ENCODE results near the gene GHDC.

The GHDC gene

DNA sequence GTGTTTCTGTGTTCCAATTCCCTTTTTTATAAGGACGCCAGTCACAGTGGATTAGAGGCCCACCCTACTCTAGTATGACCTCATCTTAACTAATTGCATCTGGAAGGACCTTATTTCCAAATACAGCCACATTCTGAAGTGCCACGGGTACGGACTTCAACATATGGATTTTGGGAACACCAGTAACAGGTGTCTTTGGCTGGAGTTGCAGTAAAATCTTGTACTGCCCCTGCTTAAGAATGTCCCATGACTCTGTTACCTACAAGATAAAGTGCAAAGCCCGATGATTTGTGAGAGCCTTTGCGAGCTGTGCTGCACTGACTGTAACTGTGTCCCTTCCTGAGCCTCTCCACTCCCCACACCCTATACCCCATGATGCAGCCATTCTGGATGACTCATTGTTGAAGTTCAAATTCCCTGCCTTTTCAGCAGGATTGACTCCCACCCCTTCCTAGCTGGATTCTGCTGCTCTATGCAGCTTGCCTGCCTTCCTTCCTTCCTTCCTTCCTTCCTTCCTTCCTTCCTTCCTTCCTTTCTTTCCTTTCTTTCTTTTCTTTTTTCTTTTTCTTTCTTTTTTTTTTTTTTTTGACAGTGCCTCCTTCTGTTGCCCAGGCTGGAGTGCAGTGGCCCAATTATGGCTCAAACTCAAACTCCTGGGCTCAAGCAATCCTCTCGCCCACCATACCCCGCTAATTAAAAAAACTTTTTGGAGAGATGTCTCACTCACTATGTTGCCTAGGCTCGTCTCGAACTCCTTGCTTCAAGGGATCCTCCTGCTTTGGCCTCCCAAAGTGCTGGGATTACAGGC is 11.2 kb downstream of the GHDC start:
- DNase-seq, result no peak

DNA sequence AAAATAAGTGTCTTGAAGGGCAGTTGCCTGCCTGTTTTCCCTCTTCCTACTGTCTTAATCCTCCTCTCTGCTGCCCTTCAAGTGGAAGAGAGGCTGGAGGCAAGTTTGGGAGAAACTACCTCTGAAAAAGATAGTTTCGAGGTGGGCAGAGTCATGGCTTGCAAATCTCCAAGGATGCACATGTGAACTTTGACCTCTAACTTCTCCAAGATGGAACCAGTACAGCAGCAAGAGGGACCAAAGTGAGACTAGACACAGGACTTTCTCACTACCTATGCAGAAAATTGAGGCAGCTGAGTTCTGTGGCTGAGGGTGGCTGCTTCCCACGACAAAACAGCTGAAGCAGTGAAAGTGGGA is 12.5 kb downstream of the GHDC start:
- no peak for DNase-seq

GRCh38 chr17:42180922-42181850 is 13.1 kb downstream of the GHDC start, which contains the start of gene KCNH4:
TSS of gene KCNH4 (minus strand) at chr17:42181142. CDS start at chr17:42180945, 197 bp downstream.
- peak; percentile 74 for DNase-seq

GRCh38 chr17:42180411-42180921 is 13.8 kb downstream of the GHDC start:
- DNase-seq, result no peak

- DNase-seq, result peak; percentile 18
These were observed 14.3 kb downstream of the GHDC start for GRCh38 chr17:42179911-42180410.

GRCh38 chr17:42179335-42179734 is 15.0 kb downstream of the GHDC start:
- DNase-seq, result no peak

DNA sequence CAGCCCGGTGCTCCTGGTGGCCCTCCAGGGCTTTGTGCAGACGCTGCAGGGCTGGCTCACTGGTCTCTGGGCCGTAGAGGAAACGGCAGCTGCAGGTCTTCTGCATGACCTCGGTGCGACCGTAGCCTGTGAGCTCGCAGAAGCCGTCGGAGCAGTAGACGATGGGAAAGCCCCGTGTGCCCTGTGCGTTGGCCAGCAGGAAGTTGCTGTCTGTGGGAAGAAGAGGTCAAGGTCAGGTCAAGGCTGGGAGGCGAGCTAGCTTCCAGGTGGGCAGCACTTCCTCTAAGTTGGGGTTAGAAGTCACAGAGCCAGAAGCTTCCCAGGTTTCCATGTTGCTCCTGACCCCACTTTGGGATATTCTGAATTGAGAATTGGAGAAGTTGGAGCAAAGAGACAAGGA is 15.5 kb downstream of the GHDC start:
- DNase-seq, result no peak

- DNase-seq, result no peak
These were observed 16.6 kb downstream of the GHDC start for GRCh38 chr17:42177684-42178083.

- DNase-seq, result no peak
These were observed 20.0 kb downstream of the GHDC start for GRCh38 chr17:42174126-42174783.

DNA sequence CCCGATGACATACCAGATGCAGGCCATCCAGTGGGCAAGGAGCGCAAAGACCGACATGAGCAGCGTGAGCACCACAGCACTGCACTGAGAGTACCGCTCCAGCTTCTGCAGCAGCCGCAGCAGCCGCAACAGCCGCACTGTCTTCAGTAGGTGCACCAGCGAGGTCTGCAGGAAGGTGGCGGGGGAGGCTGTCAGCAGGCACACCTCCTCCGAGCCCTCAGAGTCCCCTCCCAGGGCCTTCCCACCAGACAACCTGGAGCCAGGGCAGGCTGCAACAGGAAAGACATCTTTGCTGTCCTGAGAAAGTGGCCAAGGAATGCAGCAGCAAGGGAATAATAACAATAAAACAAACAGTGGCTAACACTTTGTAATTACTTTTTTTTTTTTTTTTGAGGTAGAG is 22.5 kb downstream of the GHDC start:
- DNase-seq, result no peak

DNA sequence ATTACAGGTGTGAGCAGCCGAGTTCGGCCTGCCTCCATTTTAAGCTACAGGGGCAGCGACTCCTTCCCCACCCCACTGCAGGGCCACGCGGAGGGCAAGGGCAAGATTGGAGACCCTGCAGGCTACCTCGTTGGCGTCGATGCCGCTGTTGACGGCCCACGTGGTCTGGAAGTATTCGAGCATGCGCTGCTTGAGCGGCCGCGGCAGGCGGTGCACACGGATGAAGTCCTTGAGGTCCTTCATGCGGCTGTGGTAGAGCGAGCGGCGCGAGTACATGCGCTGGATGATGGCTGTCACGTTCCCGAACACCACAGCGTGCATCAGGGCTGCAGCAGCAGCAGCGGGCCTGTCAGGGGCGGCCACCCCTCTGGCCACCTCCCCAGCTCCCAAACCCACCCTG is 24.9 kb downstream of the GHDC start:
- DNase-seq, result no peak

DNA sequence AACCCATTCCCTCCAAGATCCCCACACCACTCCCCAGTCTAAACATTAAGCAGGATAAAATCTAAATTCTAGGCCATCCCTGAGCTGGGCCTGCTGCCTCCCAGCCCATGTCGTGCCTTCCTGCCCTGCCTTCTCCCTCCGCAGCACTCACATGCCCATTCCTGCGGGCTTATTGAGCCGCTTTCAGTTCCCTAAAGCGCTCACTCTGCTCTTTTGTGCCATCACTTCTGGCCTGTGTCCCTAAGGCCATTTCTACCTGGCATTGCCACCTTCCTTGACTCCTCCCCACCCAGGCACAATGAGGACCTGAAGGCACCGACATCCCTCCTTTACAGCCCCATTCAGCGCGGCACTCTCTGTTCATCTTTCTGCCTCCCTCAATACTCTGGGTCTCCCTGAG is 26.5 kb downstream of the GHDC start:
- DNase-seq, result no peak

DNA sequence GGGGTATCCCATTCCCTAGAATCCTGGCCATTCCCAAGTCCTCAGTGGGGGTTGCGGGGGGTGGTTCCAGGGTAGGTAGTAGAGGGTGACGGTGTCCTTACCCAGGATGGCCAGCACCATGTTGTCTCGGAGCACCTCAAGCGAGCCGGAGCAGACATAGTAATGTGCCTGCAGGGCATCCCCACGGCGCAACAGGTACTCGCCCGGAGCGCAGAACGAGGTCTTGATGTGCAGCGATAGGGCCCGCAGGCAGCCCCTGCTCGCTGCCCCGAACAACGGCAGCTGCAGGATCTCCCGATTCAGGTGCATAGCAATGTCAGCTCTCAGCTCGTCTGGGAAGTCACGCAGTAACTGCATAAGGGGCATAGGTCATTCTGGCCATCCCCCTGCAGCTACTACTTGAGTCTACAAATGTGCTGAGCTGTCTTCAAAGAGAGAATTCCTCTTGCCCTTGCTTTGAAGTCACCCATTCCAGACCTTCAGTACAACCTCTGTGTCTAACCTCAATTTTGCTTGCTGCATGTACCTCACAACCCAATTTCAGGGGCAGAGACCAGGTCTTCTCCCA is 28.0 kb downstream of the GHDC start:
- no peak for DNase-seq

- DNase-seq, result no peak
These were observed 28.5 kb downstream of the GHDC start for GRCh38 chr17:42165751-42166150.

GRCh38 chr17:42163696-42164407 is 30.4 kb downstream of the GHDC start:
- DNase-seq, result no peak

DNA sequence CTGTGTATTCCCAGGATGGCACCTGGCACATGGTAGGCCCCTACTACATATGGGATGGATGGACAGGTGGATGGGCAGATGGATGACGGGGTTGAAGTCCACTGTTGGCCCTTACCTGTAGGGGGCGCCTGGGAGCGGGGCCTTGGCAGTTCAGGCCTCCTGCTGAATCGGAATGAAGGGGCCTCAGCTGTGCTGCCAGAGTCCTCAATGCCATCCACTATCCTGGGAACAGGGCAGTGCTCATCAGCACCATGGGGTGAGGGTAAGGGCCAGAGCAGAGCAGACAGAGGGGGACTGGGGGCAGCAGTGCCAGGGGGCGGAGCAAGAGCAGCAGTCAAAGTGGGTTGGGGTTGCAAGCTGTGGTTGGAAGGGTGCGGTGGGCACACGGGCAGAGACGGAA is 31.2 kb downstream of the GHDC start:
- DNase-seq, result no peak

DNA sequence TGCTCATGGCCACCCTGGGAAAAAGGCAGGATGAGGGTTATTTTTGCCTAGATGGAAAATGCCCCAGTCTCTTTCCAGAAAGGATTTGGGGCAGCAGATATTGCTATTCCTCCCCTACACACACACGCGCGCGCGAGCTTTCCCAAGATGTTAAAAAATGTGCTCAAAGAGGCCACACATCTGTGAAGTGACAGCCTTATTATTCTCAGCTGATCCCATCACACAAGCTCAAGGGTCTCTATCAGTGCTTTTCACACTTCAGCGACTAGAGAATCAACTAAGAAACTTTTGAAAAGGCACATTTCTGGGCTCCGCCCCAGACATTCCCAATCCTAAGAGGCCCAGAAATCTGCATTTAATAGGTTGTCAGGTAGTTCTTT is 33.8 kb downstream of the GHDC start:
- DNase-seq, result no peak

DNA sequence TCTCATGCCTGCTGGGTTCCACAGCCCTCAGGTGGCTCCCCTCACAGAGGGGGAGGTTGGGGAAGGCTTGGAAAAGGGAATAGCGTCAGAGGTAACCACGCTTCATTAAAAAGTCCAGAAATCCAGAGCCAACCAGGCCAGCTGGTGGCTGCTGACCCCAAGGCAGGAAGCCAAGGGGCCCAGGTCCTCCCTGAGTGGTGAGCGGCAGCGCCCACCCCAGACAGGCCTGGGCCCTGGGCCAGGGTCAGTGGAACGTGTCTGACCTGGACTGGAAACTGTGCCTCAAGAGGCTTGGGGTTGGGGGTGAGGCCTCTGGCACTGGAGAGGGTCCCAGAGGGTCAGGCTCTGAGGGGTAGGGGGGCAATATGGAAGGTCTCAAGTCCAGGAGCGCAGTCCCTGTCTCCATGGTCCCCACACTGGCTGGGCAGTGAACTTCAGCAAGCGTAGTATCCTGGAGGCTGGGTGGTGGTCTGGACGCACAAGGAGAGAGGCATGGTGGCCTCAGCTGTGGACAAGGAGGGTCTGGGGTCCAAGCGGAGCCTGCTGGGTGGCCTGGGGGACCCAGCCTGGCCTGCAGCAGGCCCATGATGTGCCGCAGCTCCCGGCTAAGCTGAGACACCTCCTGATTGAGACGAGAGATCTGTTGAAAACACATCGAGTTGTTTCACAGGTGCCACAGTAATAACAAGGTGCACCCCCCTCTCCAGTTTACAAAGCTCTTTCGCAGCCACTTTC is 34.3 kb downstream of the GHDC start:
- no peak for DNase-seq

- no peak for DNase-seq
These were observed 38.7 kb downstream of the GHDC start for GRCh38 chr17:42155614-42156045.

DNA sequence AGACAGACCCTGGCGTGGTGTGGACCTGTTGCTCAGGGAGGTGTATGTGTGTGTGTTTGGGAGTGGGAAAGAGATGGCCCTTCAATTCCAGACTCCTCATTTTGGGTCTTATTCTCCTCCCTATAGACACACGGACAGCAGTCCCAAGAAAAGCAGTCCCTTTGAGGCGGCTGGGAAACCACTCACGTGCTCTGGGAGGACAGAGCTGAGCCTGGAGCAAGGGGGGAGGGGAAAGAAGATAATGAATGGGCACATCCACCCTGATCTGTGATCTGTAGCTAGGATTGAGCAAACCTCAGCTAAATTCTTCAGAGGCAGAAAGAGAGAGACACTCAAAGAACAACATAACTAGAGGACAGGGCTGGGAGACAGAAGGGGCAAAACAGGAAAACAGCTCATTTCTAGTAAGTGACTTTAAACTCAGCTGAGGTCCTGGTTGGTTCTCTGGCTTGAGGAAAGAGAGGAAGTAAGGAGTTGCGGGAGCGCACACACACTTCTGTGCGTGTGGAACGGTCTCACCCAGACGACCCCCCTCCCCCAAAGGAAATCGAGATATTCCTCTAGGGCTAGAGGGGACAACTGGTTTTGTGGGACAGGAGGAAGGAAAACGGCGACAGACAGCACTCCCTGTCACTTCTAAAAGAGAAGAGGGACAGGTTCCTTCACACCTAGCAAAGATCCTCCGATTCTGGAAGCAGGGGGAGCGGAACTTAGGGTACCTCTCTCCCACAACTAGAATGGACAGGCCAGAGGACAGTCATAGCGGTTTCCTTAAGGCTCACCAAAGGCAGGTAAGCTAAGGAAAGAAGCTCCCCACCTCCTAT is 40.2 kb downstream of the GHDC start:
- no peak for DNase-seq
